ENCODE data around the gene JHY.

GRCh38 chr11:122897606-122898210, 15.1 kb downstream of the JHY start:
- TF ChIP-seq CTCF (IDR thresholded peaks at IDR 0.05): no peak
- no peak for TF ChIP-seq POLR2A (IDR thresholded peaks at IDR 0.05)

All from lower leg skin (tissue), 3 donors.